Endodermal cell (in vitro differentiated cells): Measurements from ENCODE around the gene AIM2. TPM values are rescaled to one million over a fixed set of nuclear protein-coding genes. Genes with fewer than 3 reads are reported as not detected.
A peak's percentile ranks its signal among the peaks of the same experiment; 100 is the strongest.

Experiments
- DNase-seq: peaks from one replicate; pipeline ENCODE4 v3.0.0-alpha.2; 2017
- H3K27ac ChIP-seq: 2 replicates; pipeline ENCODE4 v1.5.1; 2013; ENCODE audit warnings: mild to moderate bottlenecking, low read depth, low read length, moderate library complexity
- H3K27me3 ChIP-seq: 2 replicates; pipeline ENCODE4 v1.6.1; 2013; ENCODE audit warnings: mild to moderate bottlenecking, low read length, moderate library complexity; ENCODE audit not compliant: insufficient read depth, control insufficient read depth, poor library complexity, severe bottlenecking
- H3K36me3 ChIP-seq: 2 replicates; pipeline ENCODE4 v1.7.0; 2013; ENCODE audit warnings: mild to moderate bottlenecking, low read length, moderate library complexity; ENCODE audit not compliant: control insufficient read depth, insufficient read depth
- H3K4me1 ChIP-seq: one replicate; pipeline ENCODE4 v1.7.0; 2013; ENCODE audit warnings: low read length; ENCODE audit not compliant: control insufficient read depth, insufficient read depth
- H3K4me3 ChIP-seq: 2 replicates; pipeline ENCODE4 v1.5.1; 2013; ENCODE audit warnings: mild to moderate bottlenecking, low read length, moderate library complexity
- H3K9ac ChIP-seq: 2 replicates; pipeline ENCODE4 v1.6.1; 2013; ENCODE audit warnings: mild to moderate bottlenecking, low read length, moderate library complexity; ENCODE audit not compliant: poor library complexity, severe bottlenecking; ENCODE audit errors: extremely low read depth
- H3K9me3 ChIP-seq: 2 replicates; pipeline ENCODE4 v1.6.1; 2013; ENCODE audit warnings: mild to moderate bottlenecking, low read length, moderate library complexity; ENCODE audit not compliant: control insufficient read depth
- H3K27ac Mint-ChIP-seq: 2 replicates; pipeline ENCODE4 v1.8.0; 2020; ENCODE audit warnings: mixed read lengths
- H3K27me3 Mint-ChIP-seq: 2 replicates; pipeline ENCODE4 v1.8.0; 2021; ENCODE audit warnings: mild to moderate bottlenecking, mixed read lengths; ENCODE audit not compliant: insufficient read depth
- H3K36me3 Mint-ChIP-seq: 2 replicates; pipeline ENCODE4 v1.8.0; 2020; ENCODE audit warnings: low read depth, mixed read lengths
- H3K4me1 Mint-ChIP-seq: 2 replicates; pipeline ENCODE4 v1.8.0; 2020; ENCODE audit warnings: mixed read lengths
- H3K4me3 Mint-ChIP-seq: 2 replicates; pipeline ENCODE4 v1.8.0; 2020; ENCODE audit warnings: mild to moderate bottlenecking, moderate library complexity, mixed read lengths
- H3K9me3 Mint-ChIP-seq: 2 replicates; pipeline ENCODE4 v1.8.0; 2020; ENCODE audit warnings: mild to moderate bottlenecking, mixed read lengths
- CTCF ChIP-seq: fragments of 200-600 bp; sonication (generic); conservative IDR thresholded peaks from 2 replicates; pipeline ENCODE4 v1.5.0; 2021; ENCODE audit warnings: antibody characterized with exemption, mild to moderate bottlenecking
- WGBS, 2 experiments: methylation state at CpG; one replicate each; pipeline versions ENCODE4 v1.1.5 to v1.1.7; 2013; ENCODE audit warnings: missing lambda C conversion rate in 2 of 2, mixed read lengths in 1 of 2; ENCODE audit not compliant: insufficient coverage in 1 of 2, insufficient read length in 1 of 2; 5-methylcytosine and 5-hydroxymethylcytosine counted together
- total RNA-seq, 2 donors: library from RNA; stranded (reverse); fragmentation: NEBNext Ultra II Directional in 1 of 2; extraction: Animal tissue kit (Norgen Biotek cat#: 25700) in 1 of 2; gene quantifications; 2 replicates in 1 of 2; 3 replicates in 1 of 2; pipeline ENCODE4 v1.2.1, GENCODE V29; 2021

The AIM2 gene
- total RNA-seq, 2 donors from 2014 or later: 2.0 to 4.2 TPM

- Mint-ChIP-seq H3K9me3 (no peaks in the 10 kb centered on the region), H3K27ac (no peak overlapping the region), H3K4me3 (no peak overlapping the region), H3K36me3 (peaks cover 10% of the 10 kb centered on the region), H3K4me1 (peaks cover 21% of the 10 kb centered on the region), H3K27me3 (no peaks in the 10 kb centered on the region)
- Histone ChIP-seq H3K9me3 (peaks cover 1% of the 10 kb centered on the region), H3K36me3 (no peaks in the 10 kb centered on the region), H3K4me3 (no peak overlapping the region), H3K4me1 (peaks cover 3% of the 10 kb centered on the region), H3K27ac (no peak overlapping the region), H3K9ac (no peak overlapping the region), H3K27me3 (no peaks in the 10 kb centered on the region)
- DNase-seq: no peak
- no peak for TF ChIP-seq CTCF
- WGBS, 2 experiments: 90 to 92% methylated on average over 4 to 6 of the region's 7 CpGs
Observed at GRCh38 chr1:159025043-159025442, 51.5 kb downstream of the AIM2 start.

- no peak overlapping the region for H3K4me3 Mint-ChIP-seq
- DNase-seq: peak; percentile 62
- H3K27me3 Mint-ChIP-seq: no peaks in the 10 kb centered on the region
- Histone ChIP-seq H3K9ac (no peak overlapping the region), H3K4me1 (peaks cover 3% of the 10 kb centered on the region), H3K9me3 (no peaks in the 10 kb centered on the region), H3K27ac (no peak overlapping the region), H3K36me3 (no peaks in the 10 kb centered on the region), H3K27me3 (no peaks in the 10 kb centered on the region), H3K4me3 (no peak overlapping the region)
- 86% methylated on average over 9 to 10 of the region's 10 CpGs for WGBS, 2 experiments
- no peaks in the 10 kb centered on the region for H3K9me3 Mint-ChIP-seq
- H3K36me3 Mint-ChIP-seq: peaks cover 8% of the 10 kb centered on the region
- no peak overlapping the region for H3K27ac Mint-ChIP-seq
- peaks cover 12% of the 10 kb centered on the region for H3K4me1 Mint-ChIP-seq
- no peak for TF ChIP-seq CTCF
Observed at GRCh38 chr1:159023723-159024122, 52.8 kb downstream of the AIM2 start.

GRCh38 chr1:159015440-159015909 is 61.1 kb downstream of the AIM2 start:
- H3K27ac Mint-ChIP-seq: no peak overlapping the region
- H3K4me3 Mint-ChIP-seq: no peak overlapping the region
- H3K36me3 ChIP-seq: no peaks in the 10 kb centered on the region
- DNase-seq: peak; percentile 47
- no peak for TF ChIP-seq CTCF
- H3K36me3 Mint-ChIP-seq: peaks cover 7% of the 10 kb centered on the region
- H3K9me3 Mint-ChIP-seq: no peaks in the 10 kb centered on the region
- no peak overlapping the region for H3K9ac ChIP-seq
- H3K4me1 Mint-ChIP-seq: peaks cover 1% of the 10 kb centered on the region
- no peaks in the 10 kb centered on the region for H3K4me1 ChIP-seq
- no peaks in the 10 kb centered on the region for H3K9me3 ChIP-seq
- no peak overlapping the region for H3K27ac ChIP-seq
- no peaks in the 10 kb centered on the region for H3K27me3 Mint-ChIP-seq
- H3K4me3 ChIP-seq: no peak overlapping the region
- WGBS, 2 experiments: 85 to 88% methylated on average over 2 to 4 of the region's 4 CpGs
- no peaks in the 10 kb centered on the region for H3K27me3 ChIP-seq
